A549 (cell line): ENCODE data around the gene BRICD5.

ENCODE experiments used
- CTCF ChIP-seq: fragments of >200 bp; sonication (Bioruptor Twin); formaldehyde crosslinking; IDR thresholded peaks from 3 replicates; pipeline ENCODE4 v1.5.1; 2016
- EP300 ChIP-seq, 2 experiments: fragments of >200 bp; sonication (Bioruptor Twin); formaldehyde crosslinking; IDR thresholded peaks; 2 replicates in 1 of 2; 3 replicates in 1 of 2; pipeline ENCODE4 v1.6.1; 2016 to 2017
- ESRRA ChIP-seq: fragments of 150-350 bp; IDR thresholded peaks from 2 replicates; pipeline ENCODE4 v1.6.1; 2014; ENCODE audit warnings: mild to moderate bottlenecking, low read length, borderline replicate concordance
- HOXA7 ChIP-seq: fragments of 250-450 bp; sonication (Bioruptor Pico); IDR thresholded peaks from 2 replicates; pipeline ENCODE4 v1.5.0; 2020; ENCODE audit warnings: mild to moderate bottlenecking, moderate library complexity
- KDM1A ChIP-seq: fragments of 200-600 bp; sonication (generic); IDR thresholded peaks from 2 replicates; pipeline ENCODE4 v1.6.1; 2016; ENCODE audit warnings: low read depth, mild to moderate bottlenecking
- MAFK ChIP-seq: fragments of 450-650 bp; IDR thresholded peaks from 2 replicates; pipeline ENCODE4 v1.6.1; 2014; ENCODE audit not compliant: partially characterized antibody
- MAX ChIP-seq: IDR thresholded peaks from 2 replicates; pipeline ENCODE4 v1.6.1; 2012
- MAZ ChIP-seq: fragments of 150-350 bp; IDR thresholded peaks from 2 replicates; pipeline ENCODE4 v1.6.1; 2014; ENCODE audit warnings: antibody characterized with exemption, low read depth, low read length, borderline replicate concordance
- RAD21 ChIP-seq, 2 experiments: fragments of >200 bp in 1 of 2; sonication (Bioruptor Twin) in 1 of 2; formaldehyde crosslinking in 1 of 2; IDR thresholded peaks in 1 of 2; conservative IDR thresholded peaks in 1 of 2; 2 replicates in 1 of 2; 3 replicates in 1 of 2; pipeline ENCODE4 v1.6.1; 2012 to 2018; ENCODE audit warnings: inconsistent platforms in 1 of 2
- REST ChIP-seq: fragments of 200-600 bp; sonication (generic); IDR thresholded peaks from 2 replicates; pipeline ENCODE4 v1.6.1; 2016; ENCODE audit warnings: antibody characterized with exemption, mild to moderate bottlenecking, moderate library complexity
- RNF2 ChIP-seq: fragments of 200-600 bp; sonication (generic); IDR thresholded peaks from 2 replicates; pipeline ENCODE4 v1.6.1; 2016; ENCODE audit warnings: low read depth, mild to moderate bottlenecking, antibody characterized with exemption, moderate library complexity, borderline replicate concordance
- SMC3 ChIP-seq: fragments of >200 bp; sonication (Bioruptor Twin); formaldehyde crosslinking; IDR thresholded peaks from 3 replicates; pipeline ENCODE4 v1.6.1; 2018; ENCODE audit warnings: inconsistent platforms
- TF ChIP-seq, protein P1 (sequence below): fragments of 250-450 bp; sonication (Bioruptor Pico); IDR thresholded peaks from 2 replicates; pipeline ENCODE4 v1.5.0; 2020; ENCODE audit warnings: low read depth, mild to moderate bottlenecking, moderate library complexity

DNA sequence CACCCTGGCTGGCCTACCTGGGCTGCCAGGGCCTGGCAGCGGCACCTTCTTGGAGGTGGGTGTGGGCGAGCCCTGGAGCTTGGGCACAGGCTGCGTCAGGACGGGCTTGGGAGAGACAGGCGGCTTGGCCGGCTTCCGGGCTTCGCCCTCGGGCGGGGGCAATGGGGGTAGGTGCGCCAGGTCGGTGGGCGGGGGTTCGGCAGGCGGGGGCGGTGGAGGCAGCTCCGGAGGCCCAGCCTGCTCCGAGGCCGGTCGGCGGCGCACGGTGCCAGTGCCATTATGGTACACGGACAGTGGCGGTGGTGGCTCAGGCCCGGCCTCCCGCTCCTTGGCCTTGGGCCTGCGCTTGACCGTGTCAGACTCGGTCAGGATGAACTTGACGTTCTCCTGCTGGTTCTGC, 31.1 kb downstream of the BRICD5 start:
- no peak for TF ChIP-seq CTCF
- no peak for TF ChIP-seq RAD21 (conservative IDR thresholded peaks at IDR 0.05 in 1 of 2, IDR thresholded peaks at IDR 0.05 in 1 of 2)
- no peak for TF ChIP-seq EP300 (IDR thresholded peaks at IDR 0.05)
- TF ChIP-seq SMC3: no peak
- no peak for TF ChIP-seq ESRRA
- no peak for TF ChIP-seq HOXA7
- TF ChIP-seq REST: no peak
- TF ChIP-seq RNF2: no peak
- TF ChIP-seq MAX: no peak
- TF ChIP-seq MAFK: no peak
- no peak for TF ChIP-seq MAZ
- TF ChIP-seq KDM1A: no peak
- TF ChIP-seq, protein P1, sequence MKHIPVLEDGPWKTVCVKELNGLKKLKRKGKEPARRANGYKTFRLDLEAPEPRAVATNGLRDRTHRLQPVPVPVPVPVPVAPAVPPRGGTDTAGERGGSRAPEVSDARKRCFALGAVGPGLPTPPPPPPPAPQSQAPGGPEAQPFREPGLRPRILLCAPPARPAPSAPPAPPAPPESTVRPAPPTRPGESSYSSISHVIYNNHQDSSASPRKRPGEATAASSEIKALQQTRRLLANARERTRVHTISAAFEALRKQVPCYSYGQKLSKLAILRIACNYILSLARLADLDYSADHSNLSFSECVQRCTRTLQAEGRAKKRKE (CRISPR knock-in tag): no peak
